Measurements from ENCODE around the gene IFT57. TPM values are rescaled to one million over a fixed set of nuclear protein-coding genes. Genes with fewer than 3 reads are reported as not detected.

The IFT57 gene
- total RNA-seq, 2 experiments from 2014 or later = 44.2 to 47.7 TPM

DNA sequence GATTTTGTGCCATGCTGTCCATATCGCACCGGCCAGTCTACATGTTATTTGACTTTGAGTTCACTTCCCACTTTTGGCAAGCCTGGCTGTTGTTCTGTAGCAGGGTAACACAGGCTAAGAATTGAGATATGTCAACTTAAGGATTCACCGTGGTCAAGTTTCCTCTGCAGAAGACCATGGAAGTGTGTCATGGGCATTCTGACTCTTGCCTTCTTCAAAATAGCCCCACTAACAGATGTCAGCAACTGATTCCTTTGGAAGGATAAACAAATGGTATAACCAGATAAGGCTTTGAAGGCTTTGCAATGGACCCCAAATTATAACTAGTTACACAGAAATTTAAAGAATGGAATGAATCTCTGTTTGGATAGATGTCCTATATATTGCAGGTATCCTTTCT is 111.3 kb downstream of the IFT57 start:
- ChIA-PET POLR2A (no interaction called here), CTCF (no interaction called here)

Other genes with a start within 250 kb of the IFT57 start
- 100 to 1,000 TPM; 107 to 108 TPM for gene CD47, start 131.4 kb downstream of the IFT57 start, total RNA-seq
- 1 to 10 TPM; 1.3 to 1.4 TPM for gene HHLA2, start 74.1 kb upstream of the IFT57 start, total RNA-seq

All from activated CD8-positive, alpha-beta memory T cell treated with anti-CD3 and anti-CD28 coated beads for 36 hours (primary cell).